Astrocyte of the spinal cord (primary cell): Measurements from ENCODE around the gene SLC25A41.

ENCODE experiments used
- DNase-seq: peaks from one replicate; pipeline ENCODE4 v3.0.0; 2011; ENCODE audit warnings: low read depth, low spot score
- H3K4me3 ChIP-seq: 2 replicates; pipeline ENCODE4 v1.5.1; 2011; ENCODE audit warnings: low read depth, mild to moderate bottlenecking, low read length, moderate library complexity
- in situ Hi-C: cut with HindIII; loops from 2 replicates; pipeline ENCODE4 v1.10.0; 2017; ENCODE audit warnings: low sequenced_read_pairs
- TF ChIP-seq, protein P1 (sequence below): IDR thresholded peaks from 2 replicates; pipeline ENCODE4 v1.5.1; 2012; ENCODE audit warnings: low read depth, mild to moderate bottlenecking, low read length, inconsistent platforms

The SLC25A41 gene

GRCh38 chr19:6433663-6434062 lies at the start of gene SLC25A41:
TSS of gene SLC25A41 (minus strand) at chr19:6433763. CDS start at chr19:6433693, 70 bp downstream.
- DNase-seq, result no peak
- no peak within 1 kb of the TSS for H3K4me3 ChIP-seq
- in situ Hi-C loops, result no loop called here
- TF ChIP-seq, protein P1, sequence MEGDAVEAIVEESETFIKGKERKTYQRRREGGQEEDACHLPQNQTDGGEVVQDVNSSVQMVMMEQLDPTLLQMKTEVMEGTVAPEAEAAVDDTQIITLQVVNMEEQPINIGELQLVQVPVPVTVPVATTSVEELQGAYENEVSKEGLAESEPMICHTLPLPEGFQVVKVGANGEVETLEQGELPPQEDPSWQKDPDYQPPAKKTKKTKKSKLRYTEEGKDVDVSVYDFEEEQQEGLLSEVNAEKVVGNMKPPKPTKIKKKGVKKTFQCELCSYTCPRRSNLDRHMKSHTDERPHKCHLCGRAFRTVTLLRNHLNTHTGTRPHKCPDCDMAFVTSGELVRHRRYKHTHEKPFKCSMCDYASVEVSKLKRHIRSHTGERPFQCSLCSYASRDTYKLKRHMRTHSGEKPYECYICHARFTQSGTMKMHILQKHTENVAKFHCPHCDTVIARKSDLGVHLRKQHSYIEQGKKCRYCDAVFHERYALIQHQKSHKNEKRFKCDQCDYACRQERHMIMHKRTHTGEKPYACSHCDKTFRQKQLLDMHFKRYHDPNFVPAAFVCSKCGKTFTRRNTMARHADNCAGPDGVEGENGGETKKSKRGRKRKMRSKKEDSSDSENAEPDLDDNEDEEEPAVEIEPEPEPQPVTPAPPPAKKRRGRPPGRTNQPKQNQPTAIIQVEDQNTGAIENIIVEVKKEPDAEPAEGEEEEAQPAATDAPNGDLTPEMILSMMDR, result no peak

DNA sequence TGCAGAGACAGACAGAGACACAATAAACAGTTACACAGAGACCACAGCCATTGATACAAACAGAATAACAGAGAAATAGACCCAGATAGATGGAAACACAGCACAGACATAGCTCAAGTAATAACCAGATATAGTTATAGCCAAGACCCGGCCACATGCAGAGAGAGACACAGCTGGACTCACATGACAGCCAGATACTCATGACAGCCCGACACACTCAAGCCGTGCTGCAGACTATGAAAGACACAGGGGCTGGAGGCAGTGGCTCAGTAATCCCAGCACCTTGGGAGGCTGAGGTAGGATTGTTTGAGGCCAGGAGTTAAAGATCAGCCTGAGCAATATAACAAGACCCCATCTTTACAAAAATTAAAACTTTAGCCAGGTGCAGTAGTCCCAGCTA lies 49.7 kb upstream of the SLC25A41 start:
- TF ChIP-seq, protein P1, result no peak
- no peak for DNase-seq
- H3K4me3 ChIP-seq, result no peak overlapping the region
- in situ Hi-C loops, result no loop called here

GRCh38 chr19:6482343-6482686 lies 48.8 kb upstream of the SLC25A41 start:
- in situ Hi-C loops, result no loop called here
- H3K4me3 ChIP-seq, result no peak overlapping the region
- no peak for DNase-seq
- TF ChIP-seq, protein P1, result no peak

DNA sequence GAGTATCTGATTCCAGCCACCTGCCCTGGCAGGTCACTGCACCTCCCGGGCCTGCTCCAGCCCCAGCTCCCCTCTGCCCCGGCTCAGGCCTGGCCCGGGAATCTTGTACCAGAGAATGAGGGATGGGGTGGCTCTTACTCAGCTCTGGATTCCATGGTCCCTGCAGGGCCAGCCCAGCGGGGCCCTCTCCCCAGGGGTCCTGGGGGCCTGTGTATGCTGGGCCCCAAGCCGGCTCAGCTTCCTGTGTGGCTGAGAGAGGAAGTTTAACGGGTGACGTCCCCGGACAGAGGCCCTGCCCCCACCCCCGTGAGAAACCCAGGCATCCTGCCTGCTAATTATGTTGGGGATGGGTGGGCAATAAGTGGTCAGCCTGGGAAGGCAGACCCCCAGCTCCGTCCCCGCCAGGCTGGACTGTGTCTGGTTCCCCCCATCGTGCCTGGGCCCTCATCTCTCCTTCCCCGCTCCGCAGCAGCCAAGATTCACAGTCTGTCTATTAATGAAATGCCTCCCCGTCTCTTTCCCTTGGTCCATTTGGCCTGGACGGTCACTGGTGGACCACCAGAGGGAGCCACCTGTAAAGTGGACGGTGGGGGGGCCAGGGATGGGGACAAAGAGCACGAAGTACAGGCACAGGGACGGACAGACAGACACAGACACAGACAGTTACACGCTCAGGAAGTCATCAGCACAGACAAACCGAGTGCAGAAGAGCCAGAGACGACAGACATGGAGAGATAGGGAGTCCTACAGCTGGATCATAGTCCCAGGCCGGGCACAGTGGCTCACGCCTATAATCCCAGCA lies 48.2 kb upstream of the SLC25A41 start, which contains the start of gene DENND1C:
DENND1C (minus strand) TSS at position 247 of the 802 bp plus-strand sequence; CDS start at position 155, 92 bp downstream.
- no peak within 1 kb of the TSS for H3K4me3 ChIP-seq
- no peak for DNase-seq
- TF ChIP-seq, protein P1, result peak; percentile 58
- in situ Hi-C loops, result no loop called here

- DNase-seq, result no peak
- in situ Hi-C loops, result no loop called here
- H3K4me3 ChIP-seq, result no peak overlapping the region
- TF ChIP-seq, protein P1, result no peak
Measured at GRCh38 chr19:6480848-6481415, 47.4 kb upstream of the SLC25A41 start.

GRCh38 chr19:6479836-6480398 lies 46.4 kb upstream of the SLC25A41 start:
- in situ Hi-C loops, result no loop called here
- no peak for DNase-seq
- H3K4me3 ChIP-seq, result no peak overlapping the region
- TF ChIP-seq, protein P1, result no peak
